Breast epithelium (tissue), 4 donors: ENCODE results near the gene TRIM36. TPM values are rescaled to one million over a fixed set of nuclear protein-coding genes. Genes with fewer than 3 reads are reported as not detected.

Experiments used
- DNase-seq, 2 donors: peaks; one replicate each; pipeline ENCODE4 v3.0.0-alpha.2; 2019; ENCODE audit warnings: low spot score in 2 of 2
- H3K27ac ChIP-seq, 2 donors: fragments of 200-600 bp; sonication (generic) in 1 of 2; one replicate each; pipeline ENCODE4 v1.5.1; 2016 to 2019; ENCODE audit warnings: mild to moderate bottlenecking in 1 of 2
- H3K27me3 ChIP-seq, 2 donors: fragments of 200-600 bp; sonication (generic) in 1 of 2; one replicate each; pipeline versions ENCODE4 v1.5.1 to v1.6.0; 2017 to 2019; ENCODE audit warnings: control low read depth in 1 of 2, mild to moderate bottlenecking in 1 of 2
- H3K36me3 ChIP-seq: fragments of 200-600 bp; one replicate; pipeline ENCODE4 v1.5.1; 2019
- H3K4me1 ChIP-seq, 2 donors: fragments of 200-600 bp; sonication (generic); one replicate each; pipeline ENCODE4 v1.5.1; 2016 to 2019; ENCODE audit warnings: control low read depth in 1 of 2
- H3K4me3 ChIP-seq, 3 donors: fragments of 200-600 bp; sonication (generic); 1 replicate in 2 of 3; 2 replicates in 1 of 3; pipeline ENCODE4 v1.5.1; 2016 to 2019; ENCODE audit warnings: mild to moderate bottlenecking in 3 of 3, moderate library complexity in 2 of 3
- H3K9me3 ChIP-seq, 2 donors: fragments of 200-600 bp; sonication (generic) in 1 of 2; one replicate each; pipeline ENCODE4 v1.5.1; 2016 to 2019; ENCODE audit warnings: control low read depth in 1 of 2
- POLR2A ChIP-seq: fragments of 450-650 bp; IDR thresholded peaks from one replicate; pipeline ENCODE4 v1.6.1; 2016; ENCODE audit warnings: antibody characterized with exemption, mild to moderate bottlenecking, moderate library complexity
- POLR2AphosphoS5 ChIP-seq, 3 donors: sonication (generic); formaldehyde crosslinking; IDR thresholded peaks; one replicate each; pipeline ENCODE4 v1.6.1; 2017; ENCODE audit warnings: antibody characterized with exemption in 3 of 3
- intact Hi-C: fragments of 100-400 bp; cut with DNase I; formaldehyde crosslinking; loops from one replicate; pipeline ENCODE4 v1.15.1; 2023; ENCODE audit warnings: low total_unique reads
- total RNA-seq, 3 donors: library from RNA; depleted of rRNA; stranded (reverse); fragments of >200 nt; gene quantifications; one replicate each; pipeline ENCODE4 v1.1.0, GENCODE V29; 2016
- TF ChIP-seq, protein P1 (sequence below), 3 donors: fragments of 450-650 bp; IDR thresholded peaks; one replicate each; pipeline ENCODE4 v1.5.1; 2016 to 2017; ENCODE audit warnings: antibody characterized with exemption in 3 of 3, mild to moderate bottlenecking in 3 of 3, moderate library complexity in 3 of 3

Gene TRIM36
- total RNA-seq, 3 donors from 2014 or later: 1.8 to 7.2 (median 6.9) TPM

DNA sequence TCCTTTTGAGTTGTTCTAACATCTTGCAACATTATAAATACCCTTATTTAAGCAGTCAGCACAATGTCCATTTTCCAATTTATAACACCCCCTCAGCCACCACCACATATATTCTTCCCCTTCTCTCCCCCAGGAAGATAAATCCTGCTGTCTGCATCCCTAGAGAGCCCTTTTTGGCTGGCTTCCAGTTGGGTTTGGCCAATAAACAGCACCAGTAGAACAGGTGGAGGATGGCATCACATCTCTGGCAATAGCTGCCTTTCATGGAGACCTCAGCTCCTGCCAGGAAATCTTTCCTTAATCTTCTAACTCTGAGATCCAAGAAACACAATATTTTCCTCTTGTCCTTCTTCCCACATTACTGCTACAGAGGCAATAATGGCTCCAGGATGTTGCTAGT, 53.7 kb downstream of the TRIM36 start:
- H3K4me1 ChIP-seq: no peaks in the 10 kb centered on the region
- H3K36me3 ChIP-seq: no peaks in the 10 kb centered on the region
- TF ChIP-seq, protein P1, sequence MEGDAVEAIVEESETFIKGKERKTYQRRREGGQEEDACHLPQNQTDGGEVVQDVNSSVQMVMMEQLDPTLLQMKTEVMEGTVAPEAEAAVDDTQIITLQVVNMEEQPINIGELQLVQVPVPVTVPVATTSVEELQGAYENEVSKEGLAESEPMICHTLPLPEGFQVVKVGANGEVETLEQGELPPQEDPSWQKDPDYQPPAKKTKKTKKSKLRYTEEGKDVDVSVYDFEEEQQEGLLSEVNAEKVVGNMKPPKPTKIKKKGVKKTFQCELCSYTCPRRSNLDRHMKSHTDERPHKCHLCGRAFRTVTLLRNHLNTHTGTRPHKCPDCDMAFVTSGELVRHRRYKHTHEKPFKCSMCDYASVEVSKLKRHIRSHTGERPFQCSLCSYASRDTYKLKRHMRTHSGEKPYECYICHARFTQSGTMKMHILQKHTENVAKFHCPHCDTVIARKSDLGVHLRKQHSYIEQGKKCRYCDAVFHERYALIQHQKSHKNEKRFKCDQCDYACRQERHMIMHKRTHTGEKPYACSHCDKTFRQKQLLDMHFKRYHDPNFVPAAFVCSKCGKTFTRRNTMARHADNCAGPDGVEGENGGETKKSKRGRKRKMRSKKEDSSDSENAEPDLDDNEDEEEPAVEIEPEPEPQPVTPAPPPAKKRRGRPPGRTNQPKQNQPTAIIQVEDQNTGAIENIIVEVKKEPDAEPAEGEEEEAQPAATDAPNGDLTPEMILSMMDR (IDR thresholded peaks at IDR 0.05): no peak
- TF ChIP-seq POLR2AphosphoS5 (IDR thresholded peaks at IDR 0.05) (no peak), POLR2A (no peak)
- H3K27me3 ChIP-seq: no peaks in the 10 kb centered on the region
- no peak overlapping the region for H3K4me3 ChIP-seq
- no peaks in the 10 kb centered on the region for H3K9me3 ChIP-seq
- DNase-seq: no peak
- intact Hi-C loops: no loop called here
- H3K27ac ChIP-seq: no peak overlapping the region

DNA sequence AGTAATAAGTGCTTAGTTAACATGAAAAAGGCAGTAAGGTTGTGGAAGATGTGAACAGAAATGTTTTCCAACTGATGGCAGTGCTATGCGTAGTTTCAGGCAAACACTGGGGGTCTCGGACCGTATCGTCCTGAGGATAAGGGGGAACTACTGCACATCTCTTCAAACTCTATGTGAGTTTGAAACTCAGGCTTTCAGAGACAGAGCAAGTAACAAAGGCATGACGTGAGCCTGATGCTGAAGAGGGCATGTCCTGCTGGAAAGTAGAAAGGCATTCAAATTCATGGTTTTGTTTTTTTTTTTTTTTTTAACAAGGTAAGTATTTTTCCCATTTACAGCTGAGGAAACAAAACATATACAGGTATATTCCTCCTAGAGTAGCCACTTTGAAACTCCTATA, 59.9 kb downstream of the TRIM36 start:
- TF ChIP-seq, protein P1 (IDR thresholded peaks at IDR 0.05): no peak
- TF ChIP-seq POLR2A (no peak), POLR2AphosphoS5 (IDR thresholded peaks at IDR 0.05) (no peak)
- Histone ChIP-seq H3K27me3 (no peaks in the 10 kb centered on the region), H3K9me3 (no peaks in the 10 kb centered on the region), H3K36me3 (no peaks in the 10 kb centered on the region), H3K4me1 (no peaks in the 10 kb centered on the region), H3K4me3 (no peak overlapping the region), H3K27ac (no peak overlapping the region)
- intact Hi-C loops: no loop called here
- DNase-seq: no peak

- no peak overlapping the region for H3K27ac ChIP-seq
- no peak overlapping the region for H3K4me3 ChIP-seq
- no peaks in the 10 kb centered on the region for H3K9me3 ChIP-seq
- no peaks in the 10 kb centered on the region for H3K4me1 ChIP-seq
- no peaks in the 10 kb centered on the region for H3K36me3 ChIP-seq
- H3K27me3 ChIP-seq: no peaks in the 10 kb centered on the region
- intact Hi-C loops: no loop called here
- DNase-seq: no peak
- TF ChIP-seq POLR2AphosphoS5 (IDR thresholded peaks at IDR 0.05) (no peak), POLR2A (no peak)
- TF ChIP-seq, protein P1 (IDR thresholded peaks at IDR 0.05): no peak
Measured at GRCh38 chr5:115109356-115109755, 60.4 kb downstream of the TRIM36 start.

GRCh38 chr5:115100319-115100955, 69.3 kb downstream of the TRIM36 start:
- H3K36me3 ChIP-seq: no peaks in the 10 kb centered on the region
- H3K27me3 ChIP-seq: no peaks in the 10 kb centered on the region
- no peaks in the 10 kb centered on the region for H3K9me3 ChIP-seq

DNA sequence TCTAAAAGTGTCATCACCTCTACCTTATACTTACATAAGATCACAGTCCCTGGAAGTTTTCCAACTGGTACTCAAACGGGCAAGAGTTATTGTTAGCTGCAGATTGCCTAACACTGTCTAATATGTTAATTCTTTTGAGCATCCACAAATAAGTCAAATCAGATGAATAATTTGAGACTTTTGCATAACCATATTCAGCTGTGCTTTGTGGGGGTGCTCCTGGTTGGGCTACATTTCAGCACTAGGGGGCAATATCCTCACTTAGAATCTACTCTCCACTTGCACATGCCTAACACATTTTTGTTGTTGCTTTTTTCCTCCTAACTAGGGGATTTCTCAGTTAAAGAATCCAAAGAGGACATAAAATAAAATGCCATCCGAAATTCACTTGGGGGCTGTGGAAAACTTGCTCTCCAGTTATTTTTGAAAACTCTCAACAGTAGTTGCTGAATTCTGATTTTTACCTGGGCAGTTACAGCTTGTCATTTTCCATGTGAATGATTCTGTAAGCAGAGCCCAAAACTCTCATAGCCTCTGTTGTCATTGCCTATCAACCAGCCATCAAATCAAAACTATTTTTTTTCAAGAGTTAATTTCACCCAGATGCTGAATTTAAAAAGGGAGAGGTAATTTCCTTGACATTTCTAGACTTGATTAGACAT, 71.5 kb downstream of the TRIM36 start:
- Histone ChIP-seq H3K9me3 (no peaks in the 10 kb centered on the region), H3K27ac (no peak overlapping the region), H3K4me3 (no peak overlapping the region), H3K27me3 (no peaks in the 10 kb centered on the region), H3K36me3 (no peaks in the 10 kb centered on the region), H3K4me1 (no peaks in the 10 kb centered on the region)
- intact Hi-C loops: no loop called here
- no peak for DNase-seq
- TF ChIP-seq, protein P1 (IDR thresholded peaks at IDR 0.05): peak in 2 of 3 donors; percentile 46 to 48
- TF ChIP-seq POLR2A (no peak), POLR2AphosphoS5 (IDR thresholded peaks at IDR 0.05) (no peak)

More at GRCh38 chr5:115100319-115100955, 69.3 kb downstream of the TRIM36 start:
- intact Hi-C loops: no loop called here
- no peak for DNase-seq
- no peak overlapping the region for H3K4me3 ChIP-seq
- H3K27ac ChIP-seq: no peak overlapping the region
- no peaks in the 10 kb centered on the region for H3K4me1 ChIP-seq
- TF ChIP-seq, protein P1 (IDR thresholded peaks at IDR 0.05): no peak
- no peak for TF ChIP-seq POLR2A
- TF ChIP-seq POLR2AphosphoS5 (IDR thresholded peaks at IDR 0.05): no peak
